ENCODE results near the gene JARID2.

DNA sequence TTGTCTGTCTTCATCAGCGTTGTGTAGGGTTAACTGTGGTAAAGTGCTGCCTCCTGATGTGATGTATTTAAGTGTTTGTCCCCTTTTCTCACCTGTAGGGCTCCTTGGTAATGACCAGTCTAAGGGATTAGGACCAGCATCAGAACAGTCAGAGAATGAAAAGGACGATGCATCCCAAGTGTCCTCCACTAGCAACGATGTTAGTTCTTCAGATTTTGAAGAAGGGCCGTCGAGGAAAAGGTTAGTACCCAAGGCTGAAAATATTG is 164.2 kb downstream of the JARID2 start:
- TF ChIP-seq POLR2A (IDR thresholded peaks at IDR 0.05), result no peak
- TF ChIP-seq, protein P1, sequence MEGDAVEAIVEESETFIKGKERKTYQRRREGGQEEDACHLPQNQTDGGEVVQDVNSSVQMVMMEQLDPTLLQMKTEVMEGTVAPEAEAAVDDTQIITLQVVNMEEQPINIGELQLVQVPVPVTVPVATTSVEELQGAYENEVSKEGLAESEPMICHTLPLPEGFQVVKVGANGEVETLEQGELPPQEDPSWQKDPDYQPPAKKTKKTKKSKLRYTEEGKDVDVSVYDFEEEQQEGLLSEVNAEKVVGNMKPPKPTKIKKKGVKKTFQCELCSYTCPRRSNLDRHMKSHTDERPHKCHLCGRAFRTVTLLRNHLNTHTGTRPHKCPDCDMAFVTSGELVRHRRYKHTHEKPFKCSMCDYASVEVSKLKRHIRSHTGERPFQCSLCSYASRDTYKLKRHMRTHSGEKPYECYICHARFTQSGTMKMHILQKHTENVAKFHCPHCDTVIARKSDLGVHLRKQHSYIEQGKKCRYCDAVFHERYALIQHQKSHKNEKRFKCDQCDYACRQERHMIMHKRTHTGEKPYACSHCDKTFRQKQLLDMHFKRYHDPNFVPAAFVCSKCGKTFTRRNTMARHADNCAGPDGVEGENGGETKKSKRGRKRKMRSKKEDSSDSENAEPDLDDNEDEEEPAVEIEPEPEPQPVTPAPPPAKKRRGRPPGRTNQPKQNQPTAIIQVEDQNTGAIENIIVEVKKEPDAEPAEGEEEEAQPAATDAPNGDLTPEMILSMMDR (IDR thresholded peaks at IDR 0.05), result no peak

Data from Peyer's patch (tissue), 4 donors.